Measurements from ENCODE around the gene YPEL2.

DNA sequence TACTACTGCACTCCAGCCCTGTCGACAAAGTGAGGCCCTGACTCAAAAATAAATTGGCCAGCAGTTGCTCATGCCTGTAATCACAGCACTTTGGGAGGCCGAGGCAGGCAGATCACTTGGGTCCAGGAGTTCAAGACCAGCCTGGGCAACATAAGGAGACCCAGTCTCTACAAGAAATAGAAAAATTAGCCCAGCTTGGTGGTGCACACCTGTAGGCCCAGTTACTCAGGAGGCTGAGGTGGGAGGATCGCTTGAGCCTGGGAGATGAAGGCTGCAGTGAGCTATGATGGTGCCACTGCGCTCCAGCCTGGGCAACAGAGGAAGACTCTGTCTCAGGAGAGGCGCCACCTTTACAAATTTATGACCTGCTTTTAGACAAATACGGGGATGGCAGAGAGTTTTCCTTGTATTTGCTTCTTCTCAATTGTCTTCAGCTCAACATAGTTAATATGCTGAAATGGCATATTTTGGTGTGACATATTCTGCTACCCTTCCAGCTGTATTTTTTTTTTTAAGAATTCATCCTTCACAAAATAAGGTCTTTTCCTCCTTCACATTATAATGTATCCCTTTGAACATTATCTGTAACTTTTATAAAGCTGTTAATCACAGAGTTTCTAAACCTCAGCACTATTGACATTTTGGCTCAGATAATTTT is 21.1 kb upstream of the YPEL2 start:
- TF ChIP-seq, protein P1, sequence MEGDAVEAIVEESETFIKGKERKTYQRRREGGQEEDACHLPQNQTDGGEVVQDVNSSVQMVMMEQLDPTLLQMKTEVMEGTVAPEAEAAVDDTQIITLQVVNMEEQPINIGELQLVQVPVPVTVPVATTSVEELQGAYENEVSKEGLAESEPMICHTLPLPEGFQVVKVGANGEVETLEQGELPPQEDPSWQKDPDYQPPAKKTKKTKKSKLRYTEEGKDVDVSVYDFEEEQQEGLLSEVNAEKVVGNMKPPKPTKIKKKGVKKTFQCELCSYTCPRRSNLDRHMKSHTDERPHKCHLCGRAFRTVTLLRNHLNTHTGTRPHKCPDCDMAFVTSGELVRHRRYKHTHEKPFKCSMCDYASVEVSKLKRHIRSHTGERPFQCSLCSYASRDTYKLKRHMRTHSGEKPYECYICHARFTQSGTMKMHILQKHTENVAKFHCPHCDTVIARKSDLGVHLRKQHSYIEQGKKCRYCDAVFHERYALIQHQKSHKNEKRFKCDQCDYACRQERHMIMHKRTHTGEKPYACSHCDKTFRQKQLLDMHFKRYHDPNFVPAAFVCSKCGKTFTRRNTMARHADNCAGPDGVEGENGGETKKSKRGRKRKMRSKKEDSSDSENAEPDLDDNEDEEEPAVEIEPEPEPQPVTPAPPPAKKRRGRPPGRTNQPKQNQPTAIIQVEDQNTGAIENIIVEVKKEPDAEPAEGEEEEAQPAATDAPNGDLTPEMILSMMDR (IDR thresholded peaks at IDR 0.05) = no peak
- no peak for TF ChIP-seq EP300 (IDR thresholded peaks at IDR 0.05)
